ENCODE data around the gene IL1R1. TPM values are rescaled to one million over a fixed set of nuclear protein-coding genes. Genes with fewer than 3 reads are reported as not detected.

Gene IL1R1
- total RNA-seq, 1 donor from 2014 or later: 8.7 TPM

DNA sequence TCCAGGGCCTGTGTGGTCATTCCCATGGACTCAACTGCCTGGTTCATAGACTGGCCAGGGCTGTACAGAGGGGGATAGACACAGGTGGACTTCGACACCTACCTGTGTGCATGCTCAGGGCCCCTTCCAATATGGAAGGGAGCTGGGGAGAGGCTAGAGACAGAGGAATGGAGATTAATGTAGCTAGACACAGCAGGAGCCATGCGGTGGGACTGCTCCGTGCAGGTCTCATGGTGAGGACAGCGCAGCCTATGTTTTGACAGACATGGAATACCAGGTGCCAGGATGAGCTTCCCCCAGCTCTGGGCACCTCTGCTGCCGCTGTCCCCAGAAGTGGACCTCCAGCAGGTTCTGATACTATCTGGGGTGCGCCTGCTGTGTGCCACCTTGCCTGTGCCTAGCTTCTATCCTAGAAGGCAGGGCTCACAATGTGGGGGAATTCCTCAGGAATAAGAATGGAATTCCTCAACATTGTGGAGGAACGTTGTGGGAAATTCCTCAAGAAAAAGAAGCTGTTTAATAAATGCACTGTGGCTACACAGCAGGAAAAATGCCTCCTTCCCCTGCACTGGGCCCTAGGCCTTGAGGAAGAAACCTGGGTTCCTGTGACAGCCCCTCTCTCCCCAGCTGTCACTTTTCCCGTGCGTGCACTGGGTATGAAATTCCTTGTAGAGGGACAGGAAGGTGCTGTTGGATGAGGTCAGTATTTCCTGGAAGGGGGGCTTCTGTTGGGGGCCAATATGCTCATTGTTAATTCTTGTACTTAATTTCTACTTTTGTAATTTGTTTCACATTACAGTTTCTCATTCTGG lies 7.3 kb downstream of the IL1R1 start:
- Histone ChIP-seq H3K4me3 (ENCODE audit: low read depth, low read length) (no peak overlapping the region), H3K36me3 (ENCODE audit: control insufficient read depth, insufficient read depth, low read length) (peaks cover 7% of the 10 kb centered on the region), H3K27me3 (ENCODE audit: control insufficient read depth, insufficient read depth, low read length) (no peaks in the 10 kb centered on the region)
- TF ChIP-seq, protein P1, sequence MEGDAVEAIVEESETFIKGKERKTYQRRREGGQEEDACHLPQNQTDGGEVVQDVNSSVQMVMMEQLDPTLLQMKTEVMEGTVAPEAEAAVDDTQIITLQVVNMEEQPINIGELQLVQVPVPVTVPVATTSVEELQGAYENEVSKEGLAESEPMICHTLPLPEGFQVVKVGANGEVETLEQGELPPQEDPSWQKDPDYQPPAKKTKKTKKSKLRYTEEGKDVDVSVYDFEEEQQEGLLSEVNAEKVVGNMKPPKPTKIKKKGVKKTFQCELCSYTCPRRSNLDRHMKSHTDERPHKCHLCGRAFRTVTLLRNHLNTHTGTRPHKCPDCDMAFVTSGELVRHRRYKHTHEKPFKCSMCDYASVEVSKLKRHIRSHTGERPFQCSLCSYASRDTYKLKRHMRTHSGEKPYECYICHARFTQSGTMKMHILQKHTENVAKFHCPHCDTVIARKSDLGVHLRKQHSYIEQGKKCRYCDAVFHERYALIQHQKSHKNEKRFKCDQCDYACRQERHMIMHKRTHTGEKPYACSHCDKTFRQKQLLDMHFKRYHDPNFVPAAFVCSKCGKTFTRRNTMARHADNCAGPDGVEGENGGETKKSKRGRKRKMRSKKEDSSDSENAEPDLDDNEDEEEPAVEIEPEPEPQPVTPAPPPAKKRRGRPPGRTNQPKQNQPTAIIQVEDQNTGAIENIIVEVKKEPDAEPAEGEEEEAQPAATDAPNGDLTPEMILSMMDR (IDR thresholded peaks at IDR 0.05; ENCODE audit: insufficient read depth, low read length, poor library complexity, severe bottlenecking): no peak
- no peak for DNase-seq (ENCODE audit: low read depth)

DNA sequence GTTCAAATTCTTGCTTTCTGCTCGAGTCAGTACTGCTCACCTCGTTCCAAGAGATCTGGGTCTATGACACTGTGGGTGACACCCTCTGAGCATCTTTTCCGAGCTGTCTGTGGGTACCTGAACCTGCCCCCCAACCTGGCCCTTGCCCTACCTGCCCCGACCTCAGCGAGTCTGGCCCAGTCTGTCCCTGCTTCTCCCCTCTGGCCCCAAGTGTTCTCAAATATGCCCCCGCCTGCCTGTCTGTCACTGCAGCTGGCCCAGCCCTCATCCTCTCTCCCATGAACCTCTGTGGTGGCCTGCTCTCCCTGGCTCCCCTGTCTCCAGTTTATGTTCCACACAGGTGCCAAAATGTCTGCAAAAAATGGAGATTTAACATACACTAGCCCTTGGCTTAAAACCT lies 11.8 kb downstream of the IL1R1 start:
- Histone ChIP-seq H3K27me3 (ENCODE audit: control insufficient read depth, insufficient read depth, low read length) (no peaks in the 10 kb centered on the region), H3K36me3 (ENCODE audit: control insufficient read depth, insufficient read depth, low read length) (peaks cover 1% of the 10 kb centered on the region), H3K4me3 (ENCODE audit: low read depth, low read length) (no peak overlapping the region)
- TF ChIP-seq, protein P1 (IDR thresholded peaks at IDR 0.05; ENCODE audit: insufficient read depth, low read length, poor library complexity, severe bottlenecking): no peak
- no peak for DNase-seq (ENCODE audit: low read depth)

DNA sequence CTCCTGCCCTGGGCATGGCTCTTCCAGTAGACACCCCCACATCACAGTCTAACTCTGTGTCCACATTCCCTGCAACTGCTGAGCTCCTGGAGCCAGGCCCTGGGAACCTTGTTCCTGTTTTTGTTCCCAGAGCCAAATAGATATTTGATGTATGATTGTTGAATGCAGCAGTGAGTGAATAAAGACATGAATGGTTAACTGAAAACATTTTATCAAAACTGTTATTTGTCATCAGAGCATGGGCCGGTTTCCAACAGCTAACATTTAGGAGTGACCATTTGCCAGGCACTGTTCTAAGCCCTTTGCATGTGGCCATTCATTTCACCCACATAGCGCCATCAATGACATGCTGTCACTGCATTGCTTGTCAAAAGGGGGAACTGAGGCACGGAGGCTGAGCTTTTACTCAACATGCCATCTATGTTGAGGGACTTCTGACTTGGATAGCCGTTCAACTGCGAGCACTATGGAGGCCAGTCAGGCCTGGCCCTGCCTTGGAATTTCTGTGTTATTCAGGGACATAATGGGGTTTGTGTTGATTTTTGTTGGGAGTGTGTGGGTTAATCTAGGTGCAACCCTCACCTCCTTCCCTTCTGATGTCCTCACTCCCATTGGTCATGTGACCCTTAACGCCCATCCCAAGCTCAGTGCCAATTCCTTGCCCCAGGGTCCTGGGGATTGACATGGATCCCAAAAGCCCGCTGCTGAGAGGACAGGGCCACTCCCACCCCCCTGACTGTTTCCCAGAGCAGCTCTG lies 12.6 kb downstream of the IL1R1 start:
- Histone ChIP-seq H3K27me3 (ENCODE audit: control insufficient read depth, insufficient read depth, low read length) (no peaks in the 10 kb centered on the region), H3K4me3 (ENCODE audit: low read depth, low read length) (no peak overlapping the region), H3K36me3 (ENCODE audit: control insufficient read depth, insufficient read depth, low read length) (peaks cover 1% of the 10 kb centered on the region)
- TF ChIP-seq, protein P1 (IDR thresholded peaks at IDR 0.05; ENCODE audit: insufficient read depth, low read length, poor library complexity, severe bottlenecking): no peak
- no peak for DNase-seq (ENCODE audit: low read depth)

DNA sequence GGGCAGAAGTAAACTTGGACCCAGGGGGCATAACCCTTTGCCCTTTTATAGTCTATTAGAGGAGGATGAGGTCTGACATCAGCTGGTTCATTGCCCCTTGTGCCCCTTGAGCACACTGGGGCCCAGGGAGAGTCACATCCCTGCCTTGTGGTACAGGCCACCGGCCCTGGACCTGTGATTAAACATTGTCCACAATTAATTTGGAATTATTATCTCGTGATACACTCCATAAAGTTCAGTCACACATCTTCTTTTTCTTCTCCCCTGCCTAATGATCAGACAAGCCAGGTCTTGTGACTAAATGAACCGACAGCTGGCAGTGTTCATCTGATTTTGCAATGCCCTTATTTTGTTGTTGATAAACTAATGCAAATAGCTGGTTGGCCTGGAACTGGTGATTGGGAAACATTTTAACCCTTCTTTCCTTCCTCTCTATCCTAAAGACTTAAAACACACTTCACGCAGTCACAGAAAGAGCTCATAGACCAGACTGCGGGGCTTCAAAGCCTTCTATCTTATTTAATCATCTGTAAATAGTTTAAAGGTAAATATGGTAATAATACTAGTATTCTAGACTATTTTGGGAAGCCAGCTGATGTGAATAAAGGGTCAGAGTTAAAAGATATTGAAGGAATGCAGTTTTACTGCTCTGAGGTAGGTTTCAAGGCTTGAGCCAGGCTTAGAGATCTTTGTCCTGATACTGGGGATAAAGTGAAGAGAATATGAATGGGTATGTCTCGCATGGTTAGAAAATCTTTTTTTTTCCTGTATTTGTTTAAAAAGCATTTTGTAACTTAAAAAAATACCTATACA lies 13.4 kb downstream of the IL1R1 start:
- Histone ChIP-seq H3K27me3 (ENCODE audit: control insufficient read depth, insufficient read depth, low read length) (no peaks in the 10 kb centered on the region), H3K36me3 (ENCODE audit: control insufficient read depth, insufficient read depth, low read length) (no peaks in the 10 kb centered on the region), H3K4me3 (ENCODE audit: low read depth, low read length) (no peak overlapping the region)
- TF ChIP-seq, protein P1 (IDR thresholded peaks at IDR 0.05; ENCODE audit: insufficient read depth, low read length, poor library complexity, severe bottlenecking): no peak
- DNase-seq (ENCODE audit: low read depth): no peak

DNA sequence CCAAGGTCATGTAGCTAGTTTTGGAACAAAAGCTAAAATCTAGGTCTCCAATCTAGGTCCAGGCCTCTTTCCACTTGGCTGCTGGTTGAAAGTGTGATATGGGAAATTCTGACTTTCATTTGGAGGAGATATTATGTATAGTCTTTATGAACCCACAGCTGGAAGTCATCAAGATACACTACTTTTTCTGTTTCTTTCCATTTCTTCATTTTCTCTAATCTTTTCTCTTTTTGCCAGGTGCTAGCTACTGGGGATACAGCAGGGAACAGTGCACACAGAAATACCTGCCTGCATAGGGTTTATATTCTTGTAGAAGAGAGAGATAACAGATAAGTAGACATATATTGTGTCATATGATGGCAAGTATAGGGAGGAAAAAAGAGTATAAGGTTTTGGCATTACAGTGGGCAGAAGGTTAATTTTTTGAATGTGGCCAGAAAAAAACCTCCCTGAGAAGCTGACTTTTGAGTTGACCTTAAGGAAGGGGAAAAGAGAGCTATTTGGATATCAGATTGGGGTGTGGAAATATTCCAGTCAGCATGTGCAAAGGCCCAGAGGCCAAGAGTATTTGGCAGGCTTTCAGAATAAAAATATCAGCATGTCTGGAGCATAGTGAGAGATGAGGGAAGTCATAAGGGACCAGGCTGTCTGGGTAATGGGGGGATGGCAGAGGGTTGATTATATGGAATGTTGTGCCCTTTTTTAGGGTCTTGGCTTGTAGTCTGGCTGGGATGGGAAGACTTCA lies 15.6 kb downstream of the IL1R1 start:
- TF ChIP-seq, protein P1 (IDR thresholded peaks at IDR 0.05; ENCODE audit: insufficient read depth, low read length, poor library complexity, severe bottlenecking): no peak
- H3K27me3 ChIP-seq (ENCODE audit: control insufficient read depth, insufficient read depth, low read length): no peaks in the 10 kb centered on the region
- no peak overlapping the region for H3K4me3 ChIP-seq (ENCODE audit: low read depth, low read length)
- H3K36me3 ChIP-seq (ENCODE audit: control insufficient read depth, insufficient read depth, low read length): no peaks in the 10 kb centered on the region
- no peak for DNase-seq (ENCODE audit: low read depth)

All from kidney epithelial cell (primary cell).